Bronchial epithelial cell (primary cell): Measurements from ENCODE around the gene EDEM3. TPM values are rescaled to one million over a fixed set of nuclear protein-coding genes. Genes with fewer than 3 reads are reported as not detected.
A peak's percentile ranks its signal among the peaks of the same experiment; 100 is the strongest.

Experiments used
- DNase-seq: peaks from one replicate; pipeline ENCODE4 v3.0.0-alpha.2; 2010; ENCODE audit warnings: low read depth
- FAIRE-seq: peaks from 2 replicates; lab custom pipeline; 2011; peaks lifted over from hg19 to GRCh38; lab: Jason Lieb, UNC
- H3K27me3 ChIP-seq: 2 replicates; pipeline ENCODE4 v1.5.1; 2011; ENCODE audit warnings: low read length; ENCODE audit not compliant: control insufficient read depth, insufficient read depth
- H3K36me3 ChIP-seq: 2 replicates; pipeline ENCODE4 v1.5.1; 2011; ENCODE audit warnings: low read length; ENCODE audit not compliant: control insufficient read depth, insufficient read depth
- H3K4me3 ChIP-seq: 2 replicates; pipeline ENCODE4 v1.5.1; 2011; ENCODE audit warnings: mild to moderate bottlenecking, low read depth, low read length, control low read depth
- CTCF ChIP-seq: IDR thresholded peaks from 2 replicates; pipeline ENCODE4 v1.5.1; 2011; ENCODE audit warnings: mild to moderate bottlenecking, moderate library complexity, low read length, control low read depth, inconsistent platforms; ENCODE audit not compliant: insufficient read depth, severe bottlenecking
- total RNA-seq: library from RNA; depleted of rRNA; stranded (reverse); fragments of >200 nt; gene quantifications from 2 replicates; pipeline ENCODE4 v1.2.1, GENCODE V29; 2014

Gene EDEM3
- total RNA-seq, result 32.1 and 54.2 TPM in 2 replicates

- TF ChIP-seq CTCF, result no peak
- DNase-seq (peak; percentile 98), FAIRE-seq (peak; percentile 91)
- peak within 1 kb of the TSS; percentile 79 for H3K4me3 ChIP-seq
- no peaks in the 10 kb centered on the region for H3K36me3 ChIP-seq
- H3K27me3 ChIP-seq, result no peaks in the 10 kb centered on the region
Observed at GRCh38 chr1:184754476-184755225, at the start of gene EDEM3. Gene EDEM3, minus strand, starts transcription at chr1:184754858. Its CDS starts 212 bp downstream, at chr1:184754646.

GRCh38 chr1:184804220-184804619 is 49.6 kb upstream of the EDEM3 start:
- no peaks in the 10 kb centered on the region for H3K36me3 ChIP-seq
- H3K27me3 ChIP-seq, result no peaks in the 10 kb centered on the region
- peak; percentile 37 for DNase-seq
- H3K4me3 ChIP-seq, result no peak overlapping the region
- no peak for TF ChIP-seq CTCF
- no peak for FAIRE-seq

GRCh38 chr1:184803180-184803492 is 48.5 kb upstream of the EDEM3 start:
- Histone ChIP-seq H3K4me3 (no peak overlapping the region), H3K36me3 (no peaks in the 10 kb centered on the region), H3K27me3 (no peaks in the 10 kb centered on the region)
- FAIRE-seq (no peak), DNase-seq (peak; percentile 12)
- TF ChIP-seq CTCF, result no peak

- Histone ChIP-seq H3K4me3 (no peak overlapping the region), H3K36me3 (no peaks in the 10 kb centered on the region), H3K27me3 (no peaks in the 10 kb centered on the region)
- DNase-seq, result no peak
- FAIRE-seq, result no peak
- TF ChIP-seq CTCF, result no peak
Observed at GRCh38 chr1:184802354-184803179, 47.9 kb upstream of the EDEM3 start.

- H3K36me3 ChIP-seq, result no peaks in the 10 kb centered on the region
- no peak overlapping the region for H3K4me3 ChIP-seq
- FAIRE-seq (no peak), DNase-seq (peak; percentile 23)
- no peaks in the 10 kb centered on the region for H3K27me3 ChIP-seq
- no peak for TF ChIP-seq CTCF
Observed at GRCh38 chr1:184801503-184801902, 46.8 kb upstream of the EDEM3 start.
